K562 (cell line): ENCODE results near the gene NPNT.

Experiments used
- ATF6 ChIP-seq: sonication (generic); formaldehyde crosslinking; IDR thresholded peaks from 2 replicates; pipeline ENCODE4 v1.4.0; 2020; ENCODE audit warnings: mild to moderate bottlenecking, missing genetic modification reagents
- ESRRA ChIP-seq: fragments of 450-650 bp; IDR thresholded peaks from 2 replicates; pipeline ENCODE4 v1.6.1; 2014; ENCODE audit warnings: low read depth, mild to moderate bottlenecking, moderate library complexity, borderline replicate concordance
- MXI1 ChIP-seq: IDR thresholded peaks from 2 replicates; pipeline ENCODE4 v1.6.1; 2011; ENCODE audit warnings: low read depth, mild to moderate bottlenecking, improper control_type of control experiment, low read length
- MYNN ChIP-seq, 2 experiments: sonication (generic); formaldehyde crosslinking in 1 of 2; IDR thresholded peaks; 2 replicates each; pipeline versions ENCODE4 v1.5.0 to v1.6.1; 2016 to 2020; ENCODE audit warnings: antibody characterized with exemption in 1 of 2, missing genetic modification reagents in 1 of 2
- PHF8 ChIP-seq: fragments of 200-600 bp; sonication (generic); IDR thresholded peaks from 2 replicates; pipeline ENCODE4 v1.6.1; 2012; ENCODE audit warnings: mixed run types, mild to moderate bottlenecking, inconsistent platforms, low read length, moderate library complexity, borderline replicate concordance
- POLR2A ChIP-seq: fragments of 450-650 bp; conservative IDR thresholded peaks from 2 replicates; pipeline ENCODE4 v1.6.1; 2016
- RUNX1 ChIP-seq: sonication (generic); IDR thresholded peaks from 2 replicates; pipeline ENCODE4 v1.6.1; 2016; ENCODE audit warnings: antibody characterized with exemption, low read depth
- SETDB1 ChIP-seq: IDR thresholded peaks from one replicate; pipeline ENCODE4 v1.6.1; 2012; ENCODE audit warnings: low read length, control low read depth, inconsistent platforms
- TARDBP ChIP-seq: fragments of 450-650 bp; IDR thresholded peaks from 2 replicates; pipeline ENCODE4 v1.6.1; 2016
- ZNF140 ChIP-seq: fragments of 250-450 bp; sonication (Bioruptor Pico); IDR thresholded peaks from 2 replicates; pipeline ENCODE4 v1.8.0; 2021; ENCODE audit warnings: moderate library complexity, mild to moderate bottlenecking, inconsistent platforms

- TF ChIP-seq SETDB1 (no peak), MYNN (IDR thresholded peaks at IDR 0.05) (no peak), MYNN (CRISPR knock-in tag; IDR thresholded peaks at IDR 0.05) (no peak), RUNX1 (no peak), ESRRA (no peak), TARDBP (no peak), POLR2A (no peak), PHF8 (no peak), MXI1 (no peak), ZNF140 (CRISPR knock-in tag) (no peak), ATF6 (no peak)
Measured at GRCh38 chr4:105923497-105924238, 28.4 kb downstream of the NPNT start.
